ENCODE measurements around the gene PPP2CA.
A peak's percentile ranks its signal among the peaks of the same experiment; 100 is the strongest.
"Not testable (repeated sequence)": the region's sequence is repeated elsewhere in the genome, so short reads cannot be mapped to it uniquely, and the experiment has no call there.

PPP2CA gene

DNA sequence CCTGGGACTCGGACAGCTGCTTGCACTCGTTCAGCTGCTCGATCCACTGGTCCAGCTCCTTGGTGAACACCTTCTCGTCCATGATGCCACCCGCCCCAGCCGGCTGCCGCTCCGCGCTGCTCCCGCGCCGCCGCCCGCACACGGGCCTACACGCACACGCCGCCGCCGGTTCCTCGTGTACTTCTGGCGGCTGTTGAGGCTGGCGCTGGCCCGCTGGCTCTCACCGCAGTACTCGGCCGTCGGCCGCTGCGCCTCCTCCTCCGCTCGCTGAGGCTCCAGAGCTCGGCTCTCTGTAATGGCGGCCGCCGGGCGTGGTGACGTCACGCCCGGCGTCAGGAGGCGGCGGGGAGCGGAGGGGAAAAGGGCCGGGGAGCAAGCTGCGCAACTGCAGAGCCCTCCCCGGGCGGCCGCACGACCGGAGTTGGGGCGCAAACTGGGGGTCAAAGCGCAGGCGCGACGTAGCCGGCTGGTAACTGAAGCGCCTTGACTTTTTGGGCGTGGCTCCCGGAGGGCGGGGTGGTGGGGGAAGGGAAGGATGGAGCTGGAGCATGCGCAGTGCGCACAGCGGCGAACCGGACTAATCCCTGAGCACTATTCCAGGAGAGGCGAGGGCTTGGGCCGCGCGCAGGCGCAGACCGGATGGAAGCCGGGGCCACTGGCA lies at the start of gene PPP2CA:
Gene PPP2CA (minus strand): TSS at position 294 of the 661 bp plus-strand sequence. CDS start 212 bp downstream, at position 82.
- peak; percentile 100 for DNase-seq

DNA sequence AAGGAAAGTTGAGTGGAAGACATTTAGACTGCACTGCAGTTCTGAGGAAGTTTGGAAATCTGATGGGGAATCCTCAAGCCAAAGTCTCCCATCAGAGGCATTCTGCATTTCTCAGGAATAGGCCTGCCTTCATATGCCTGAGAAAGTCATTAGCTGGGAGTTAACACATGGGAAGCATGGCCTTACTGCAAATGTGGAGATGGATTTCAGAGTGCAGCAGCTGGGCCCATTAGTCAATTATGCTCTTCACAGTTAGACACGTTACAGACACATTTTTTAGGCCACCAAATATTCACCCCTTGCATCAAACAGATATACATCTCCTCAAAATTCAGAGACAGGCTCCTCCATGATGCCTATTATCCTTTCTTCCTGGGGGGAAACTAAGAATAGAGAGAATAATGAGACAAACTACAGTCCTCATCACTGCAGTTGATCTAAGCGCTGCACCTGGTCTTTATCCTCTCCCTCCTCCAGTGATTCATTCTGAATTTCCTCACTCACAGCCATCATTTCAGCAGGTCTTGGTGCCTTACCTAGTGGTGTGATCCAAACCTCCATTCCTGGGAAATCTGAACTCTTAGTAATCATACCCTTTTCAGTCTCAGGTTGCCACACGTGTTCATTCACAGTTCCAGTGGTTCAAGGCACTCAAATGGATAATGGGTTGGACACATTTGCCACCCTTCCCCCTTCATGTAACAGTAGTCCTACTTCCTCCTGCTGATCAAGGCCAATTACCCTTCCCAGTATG lies 47.9 kb upstream of the PPP2CA start:
- no peak for DNase-seq

DNA sequence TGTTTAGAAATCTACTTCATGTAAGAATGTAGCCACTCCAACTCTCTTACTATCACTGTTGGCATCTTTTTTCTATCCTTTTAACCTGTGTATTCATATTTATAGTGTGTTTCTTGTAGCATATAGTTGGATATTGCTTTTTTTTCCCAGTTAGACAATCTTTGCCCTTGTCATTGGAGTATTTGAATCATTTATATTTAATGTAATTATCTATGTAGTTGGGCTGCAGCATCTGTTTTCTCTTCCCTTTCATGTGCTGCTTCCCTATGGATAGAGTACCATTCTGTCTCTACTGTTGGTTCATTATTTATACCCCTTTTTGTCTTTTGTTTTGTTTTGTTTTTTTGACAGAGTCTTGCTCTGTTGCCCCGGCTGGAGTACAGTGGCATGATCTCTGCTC lies 45.2 kb upstream of the PPP2CA start:
- no peak for DNase-seq

GRCh38 chr5:134268919-134269318 lies 43.0 kb upstream of the PPP2CA start:
- no peak for DNase-seq

DNA sequence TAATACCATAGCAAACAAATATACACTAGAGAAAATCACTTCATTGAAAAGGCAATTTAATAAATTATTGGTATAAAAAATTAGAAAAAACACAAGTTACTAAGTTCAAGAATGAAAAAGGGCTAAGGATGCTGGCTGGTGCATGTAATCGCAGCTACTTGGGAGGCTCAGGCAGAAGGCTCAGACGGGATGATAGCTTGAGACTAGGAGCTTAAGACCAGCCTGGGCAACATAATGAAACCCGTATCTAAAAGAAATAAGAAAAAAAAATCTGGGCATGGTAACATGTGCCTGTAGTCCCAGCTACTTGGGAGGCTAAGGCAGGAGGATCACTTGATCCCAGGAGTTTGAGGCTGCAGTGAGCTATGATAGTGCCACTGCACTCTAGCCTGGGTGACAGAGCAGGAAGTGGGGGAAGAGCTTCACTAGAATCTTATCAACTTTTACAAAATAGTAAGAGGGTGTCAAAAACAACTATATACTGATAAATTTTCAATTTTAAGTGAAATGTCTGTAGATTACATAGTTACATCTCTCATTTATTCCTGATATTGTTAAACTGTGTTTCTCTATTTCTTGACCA lies 42.2 kb upstream of the PPP2CA start:
- DNase-seq, result no peak

- no peak for DNase-seq
Measured at GRCh38 chr5:134267366-134268018, 41.6 kb upstream of the PPP2CA start.

DNA sequence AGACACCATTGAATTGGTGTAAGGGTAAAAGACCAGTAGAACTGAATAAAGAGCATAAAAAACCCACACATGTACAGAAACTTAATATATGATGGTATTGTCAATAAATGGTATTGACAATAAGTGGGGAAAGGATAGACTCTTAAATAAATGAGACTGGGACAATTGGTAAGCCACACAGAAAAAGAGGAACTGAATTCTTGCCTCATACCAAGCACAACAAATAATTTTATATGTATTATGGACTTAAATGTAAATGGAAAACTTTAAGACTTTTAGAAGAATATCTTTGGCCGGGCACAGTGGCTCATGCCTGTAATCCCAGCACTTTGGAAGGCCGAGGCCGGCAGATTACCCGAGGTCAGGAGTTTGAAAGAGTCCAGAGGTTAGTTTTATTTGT lies 37.9 kb upstream of the PPP2CA start:
- DNase-seq, result no peak

- not testable (repeated sequence) for DNase-seq
Measured at GRCh38 chr5:134262629-134263028, 36.8 kb upstream of the PPP2CA start.

DNA sequence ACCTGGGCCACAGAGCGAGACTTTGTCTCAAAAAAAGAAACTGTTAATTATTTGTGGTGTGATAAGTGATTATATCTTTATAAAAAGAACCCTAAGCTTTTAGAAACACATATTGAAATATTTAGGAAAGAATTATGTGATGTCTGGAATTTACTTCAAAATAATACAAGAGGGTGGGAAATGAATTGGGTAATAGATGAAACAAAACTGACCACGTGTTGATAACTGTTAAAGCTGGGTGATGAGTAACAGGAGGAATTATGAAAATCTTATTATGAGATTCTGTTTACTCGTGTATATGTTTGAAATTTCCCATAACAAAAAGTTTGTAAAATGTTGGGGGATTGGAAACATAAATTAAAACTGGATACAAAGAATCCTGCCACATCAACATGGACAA lies 33.0 kb upstream of the PPP2CA start:
- no peak for DNase-seq

DNA sequence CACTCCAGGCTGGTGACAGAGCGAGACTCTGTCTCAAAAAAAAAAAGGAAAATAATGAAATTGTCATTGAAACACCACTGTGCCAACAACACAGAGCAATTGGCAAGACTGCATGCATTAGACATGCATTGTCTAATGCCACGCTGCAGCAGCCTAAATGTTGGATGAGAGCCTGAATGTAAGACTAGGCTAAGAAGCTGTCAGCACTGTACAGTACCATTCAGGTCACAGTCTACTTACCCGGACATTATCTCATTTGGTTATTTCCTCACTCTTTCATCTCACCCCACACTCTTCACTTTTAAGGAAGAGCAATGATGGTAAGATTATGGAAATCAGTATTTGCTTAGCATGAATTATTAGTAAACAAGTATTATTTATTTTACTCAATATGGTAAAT lies 31.3 kb upstream of the PPP2CA start:
- DNase-seq, result no peak

GRCh38 chr5:134255418-134256150 lies 29.7 kb upstream of the PPP2CA start:
- DNase-seq, result no peak

DNA sequence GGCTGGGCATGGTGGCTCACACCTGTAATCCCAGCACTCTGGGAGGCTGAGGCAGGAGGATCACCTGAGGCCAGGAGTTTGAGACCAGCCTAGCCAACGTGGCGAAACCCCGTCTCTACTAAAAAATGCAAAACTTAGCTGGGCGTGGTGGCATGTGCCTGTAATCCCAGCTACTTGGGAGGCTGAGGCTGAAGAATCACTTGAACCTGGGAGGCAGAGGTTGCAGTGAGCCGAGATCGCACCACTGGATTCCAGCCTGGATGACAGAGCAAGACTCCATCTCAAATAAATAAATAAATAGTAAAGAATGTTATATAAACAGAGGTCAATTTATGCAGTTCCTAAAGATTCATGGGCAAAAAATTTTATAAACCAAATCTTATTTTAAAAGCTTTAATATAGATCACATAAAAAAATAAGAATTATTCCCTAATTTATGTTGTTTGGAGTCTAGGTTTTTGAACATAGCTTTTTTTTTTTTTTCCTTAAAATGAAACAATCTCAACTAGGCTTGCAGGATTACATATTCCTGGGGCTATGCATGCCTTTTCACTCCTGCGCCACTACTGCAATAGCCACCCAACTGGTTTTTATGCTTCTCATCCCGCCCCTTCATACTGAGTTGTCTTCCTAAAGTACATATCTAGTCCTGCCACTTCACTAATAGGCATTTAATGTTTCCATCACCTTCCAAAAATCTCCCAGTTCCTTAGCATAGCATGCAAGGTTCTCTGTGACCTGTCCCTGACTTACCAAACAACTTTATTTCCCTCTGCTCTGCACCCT lies 27.7 kb upstream of the PPP2CA start:
- not testable (repeated sequence) for DNase-seq

DNA sequence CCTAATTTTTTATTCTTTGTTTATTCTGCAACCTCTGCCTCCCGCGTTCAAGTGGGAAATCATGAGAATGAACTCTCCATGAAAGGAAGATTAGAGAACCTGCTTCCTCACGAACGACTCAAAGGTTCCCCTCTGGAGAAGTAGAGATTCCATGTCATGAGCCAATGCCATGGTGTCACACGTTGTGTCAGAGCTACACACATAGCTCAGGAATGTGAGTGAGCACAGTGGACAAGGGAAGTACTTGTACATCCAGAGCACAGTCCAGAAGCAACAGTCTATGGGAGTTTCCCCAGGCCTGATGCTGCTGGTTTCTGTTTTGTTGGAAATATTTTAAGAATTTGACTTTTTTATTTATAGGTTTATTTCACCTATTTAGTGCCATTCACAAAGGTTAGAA lies 26.8 kb upstream of the PPP2CA start:
- DNase-seq, result no peak

DNA sequence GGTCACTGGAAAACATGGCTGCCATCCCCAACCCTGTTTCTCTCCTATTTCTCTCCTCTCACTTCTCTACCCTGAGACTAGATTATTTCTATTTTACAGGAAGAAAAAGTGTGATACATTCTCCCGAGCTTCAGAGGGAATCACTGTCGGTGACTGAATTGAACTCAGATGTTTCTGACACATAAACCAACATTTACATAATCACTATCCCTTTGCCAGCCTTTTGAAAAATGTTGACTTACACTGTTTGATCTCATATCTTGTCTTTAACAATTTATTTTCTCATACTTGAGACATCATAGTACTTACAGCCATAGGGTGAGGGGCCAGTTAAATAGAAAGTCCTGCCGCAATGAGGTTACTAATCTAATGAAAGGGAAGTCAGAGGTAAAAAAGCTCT lies 25.1 kb upstream of the PPP2CA start:
- DNase-seq, result no peak

DNA sequence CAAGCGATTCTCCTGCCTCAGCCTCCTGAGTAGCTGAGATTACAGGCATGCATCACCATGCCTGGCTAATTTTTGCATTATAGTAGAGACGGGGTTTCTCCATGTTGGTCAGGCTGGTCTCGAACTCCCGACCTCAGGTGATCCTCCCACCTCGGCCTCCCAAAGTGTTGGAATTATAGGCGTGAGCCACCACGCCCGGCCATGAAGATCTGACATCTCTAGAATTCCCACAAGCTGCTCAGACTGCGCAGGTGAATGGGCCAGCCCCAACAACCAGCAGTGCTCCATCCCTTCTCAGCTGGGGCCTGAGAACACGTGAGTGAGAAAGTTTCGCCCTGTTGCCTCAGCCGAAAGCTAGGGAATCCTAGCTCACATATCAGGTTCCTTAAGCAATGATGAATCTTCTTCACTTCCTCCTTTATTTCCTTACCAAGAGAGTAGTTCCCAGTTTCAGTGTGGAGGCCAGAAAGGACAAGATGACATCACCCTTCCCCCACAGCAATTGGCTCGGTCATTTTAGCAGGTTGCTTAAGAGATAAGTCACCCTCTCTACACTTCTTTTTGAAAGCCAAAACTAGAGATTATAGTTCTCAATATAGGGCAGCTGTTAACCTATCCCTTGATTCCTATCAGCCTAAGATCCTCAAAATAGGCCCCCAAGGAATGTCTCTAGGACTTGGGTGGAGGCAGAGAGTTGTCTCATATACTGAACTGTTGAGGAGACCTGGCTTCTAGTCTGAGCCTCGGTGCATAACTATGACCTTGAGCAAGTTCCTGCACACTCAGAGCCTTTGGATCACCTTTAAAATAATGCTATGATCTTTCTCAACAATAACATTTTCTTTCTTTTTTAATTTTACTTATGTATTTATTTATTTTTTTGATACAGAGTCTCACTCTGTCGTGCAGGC lies 23.9 kb upstream of the PPP2CA start:
- no peak for DNase-seq

DNA sequence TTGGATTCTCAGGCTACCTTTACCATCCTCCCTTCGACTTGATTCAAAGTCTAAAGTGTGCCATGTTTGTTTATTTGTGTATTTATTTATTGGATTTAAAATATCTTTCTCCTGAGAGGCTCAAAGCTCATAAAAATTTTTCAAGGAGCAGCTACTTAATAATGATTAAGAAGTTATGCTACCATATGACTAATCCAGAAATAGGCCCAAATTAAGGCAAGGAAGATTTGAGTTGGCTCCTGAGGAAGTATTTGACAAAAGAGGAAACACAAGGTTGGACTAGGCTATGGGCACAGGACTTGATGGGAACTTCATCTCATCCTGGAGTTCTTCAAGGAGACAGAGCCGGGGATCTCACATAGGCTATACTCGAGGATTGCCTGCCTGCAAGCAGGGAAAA lies 22.4 kb upstream of the PPP2CA start:
- no peak for DNase-seq

DNA sequence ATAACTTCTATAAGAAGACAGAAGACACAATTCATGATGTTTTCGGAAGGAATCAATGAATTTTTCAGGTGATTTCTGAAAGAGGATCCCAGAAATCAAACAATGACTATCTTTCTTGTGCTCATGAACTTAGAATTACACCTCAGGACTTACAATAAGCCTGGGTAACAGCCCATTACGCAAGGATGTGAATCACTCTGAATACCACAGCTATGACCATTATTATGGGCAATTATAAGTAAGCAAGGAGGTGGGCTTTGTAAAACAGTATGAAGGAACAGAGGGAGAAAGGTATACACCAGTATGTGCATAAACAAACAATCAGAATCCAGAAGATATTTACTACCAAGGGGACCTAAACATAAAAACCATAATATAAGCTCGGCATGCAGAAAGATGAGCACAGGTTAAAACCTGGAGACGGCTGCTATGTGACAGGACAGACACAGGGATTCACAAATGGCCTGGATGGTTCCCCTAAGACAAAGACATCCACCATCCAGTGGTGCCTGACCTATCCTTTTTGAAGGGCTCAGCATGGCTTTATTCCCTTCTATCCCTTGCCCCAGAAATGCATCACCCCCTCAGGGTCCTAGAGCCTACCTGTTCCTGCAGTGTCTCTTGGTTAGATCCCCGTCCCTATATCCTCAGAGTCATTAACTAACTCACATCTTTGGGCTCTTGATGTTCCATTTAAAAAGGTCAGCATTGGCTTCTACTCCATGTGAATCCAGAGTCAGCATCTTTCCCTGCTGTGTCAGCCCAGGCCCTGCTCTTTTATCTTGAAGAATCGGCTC lies 21.8 kb upstream of the PPP2CA start:
- no peak for DNase-seq

- no peak for DNase-seq
Measured at GRCh38 chr5:134246771-134247427, 21.0 kb upstream of the PPP2CA start.

DNA sequence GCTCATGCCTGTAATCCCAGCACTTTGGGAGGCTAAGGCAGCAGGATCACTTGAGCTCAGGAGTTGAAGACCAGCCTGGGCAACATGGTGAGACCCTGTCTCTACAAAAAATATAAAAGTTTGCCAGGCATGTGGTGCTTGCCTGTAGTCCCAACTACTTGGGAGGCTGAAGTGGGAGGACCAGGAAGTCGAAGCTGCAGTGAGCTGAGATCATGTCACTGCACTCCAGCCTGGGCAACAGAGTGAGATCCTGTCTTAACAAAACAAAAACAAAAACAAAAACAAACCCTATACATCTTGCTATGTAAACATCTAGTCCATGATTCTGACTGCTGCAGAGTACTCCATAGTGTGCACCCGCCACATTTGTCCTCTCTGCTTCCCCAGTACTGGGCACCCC lies 19.8 kb upstream of the PPP2CA start:
- DNase-seq, result no peak

Measured in activated CD8-positive, alpha-beta memory T cell treated with anti-CD3 and anti-CD28 coated beads for 24 hours (primary cell).